COLO829 (cell line): Measurements from ENCODE around the gene JMJD1C.
"Not testable (repeated sequence)": the region's sequence is repeated elsewhere in the genome, so short reads cannot be mapped to it uniquely, and the experiment has no call there.

Source experiments
- DNase-seq: peaks from one replicate; pipeline ENCODE4 v3.0.0; 2012; ENCODE audit warnings: low spot score

The JMJD1C gene

GRCh38 chr10:63465293-63466143 is at the start of gene JMJD1C:
JMJD1C (minus strand) TSS chr10:63465977; CDS start chr10:63465662, 315 bp downstream.
- DNase-seq, result no peak

DNA sequence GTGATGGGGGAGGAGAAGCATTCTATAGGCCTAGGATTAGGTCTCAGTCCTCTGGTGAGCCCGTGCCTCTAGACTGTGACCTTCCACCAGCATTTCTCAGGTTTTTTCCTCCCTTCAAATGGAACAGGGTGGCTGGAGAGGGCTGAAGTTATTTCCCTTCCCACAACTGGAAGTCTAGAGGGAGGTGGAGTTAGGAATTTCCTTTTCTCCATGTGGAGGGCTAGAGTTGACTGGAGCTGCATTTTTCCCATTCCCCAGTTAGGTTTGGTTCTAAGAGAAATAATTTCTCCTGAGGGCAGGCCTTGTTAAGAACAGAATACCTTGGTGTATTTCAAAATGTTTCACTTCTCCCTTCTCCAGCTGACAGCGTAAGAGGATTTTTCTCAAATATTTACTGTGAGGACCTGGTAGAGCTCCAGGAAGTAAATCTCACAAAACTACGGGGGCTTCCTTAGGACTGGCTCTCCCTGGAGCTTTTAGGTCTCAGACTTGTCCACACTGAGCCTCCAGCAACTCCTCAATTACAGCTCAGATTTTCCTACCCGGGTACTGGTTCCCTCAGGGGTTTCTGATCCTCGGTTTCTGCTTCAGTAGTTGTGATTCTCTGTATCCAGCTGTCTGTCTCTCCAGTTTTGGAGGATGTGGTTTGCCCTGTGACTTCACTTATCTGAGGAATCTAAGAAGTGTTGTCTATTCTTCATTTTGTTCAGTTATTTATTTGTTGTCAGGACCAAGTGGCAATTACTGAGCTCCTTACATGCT is 49.4 kb upstream of the JMJD1C start:
- peak; percentile 71 for DNase-seq

- no peak for DNase-seq
Observed at GRCh38 chr10:63506554-63506953, 40.8 kb upstream of the JMJD1C start.

- DNase-seq, result no peak
Observed at GRCh38 chr10:63505562-63505961, 39.8 kb upstream of the JMJD1C start.

- no peak for DNase-seq
Observed at GRCh38 chr10:63504145-63504881, 38.5 kb upstream of the JMJD1C start.

DNA sequence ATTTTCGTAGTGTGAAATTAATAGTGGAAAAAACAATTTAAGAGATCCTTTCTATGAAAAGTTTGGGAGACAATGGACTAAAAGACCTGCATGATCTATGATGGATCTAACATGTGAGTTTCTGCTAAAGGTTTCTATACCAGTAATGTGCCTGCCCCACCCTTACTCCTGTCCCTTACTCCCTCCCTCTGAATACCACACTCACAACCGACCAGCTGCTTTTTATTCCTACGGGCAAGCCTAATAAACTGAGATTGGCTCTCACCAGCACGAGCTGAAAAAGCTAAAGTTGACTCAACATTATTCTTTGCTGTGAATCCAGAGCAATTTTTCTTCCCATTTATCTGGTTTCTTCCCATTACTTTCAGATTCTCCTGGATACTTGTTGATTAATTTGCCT is 37.6 kb upstream of the JMJD1C start:
- DNase-seq, result no peak

- DNase-seq, result no peak
Observed at GRCh38 chr10:63502832-63503231, 37.1 kb upstream of the JMJD1C start.

DNA sequence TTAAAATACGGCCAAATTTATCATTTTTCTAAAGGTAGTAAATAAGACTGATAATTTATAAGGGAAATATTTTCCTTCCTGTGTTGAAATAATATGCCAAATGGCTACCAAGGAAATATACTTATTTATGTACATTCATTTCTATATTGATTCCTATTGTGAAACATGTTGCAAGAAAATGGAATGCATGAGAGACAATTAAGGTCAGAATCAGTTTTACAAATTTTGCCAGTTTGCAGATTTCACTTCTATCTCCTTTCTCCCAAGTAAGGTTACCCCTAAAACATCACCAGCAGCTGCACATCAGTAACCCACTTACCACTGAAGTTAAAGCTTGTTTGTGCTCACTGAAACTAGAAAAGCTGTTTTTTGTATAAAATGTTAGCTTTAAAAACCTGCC is 36.2 kb upstream of the JMJD1C start:
- no peak for DNase-seq

DNA sequence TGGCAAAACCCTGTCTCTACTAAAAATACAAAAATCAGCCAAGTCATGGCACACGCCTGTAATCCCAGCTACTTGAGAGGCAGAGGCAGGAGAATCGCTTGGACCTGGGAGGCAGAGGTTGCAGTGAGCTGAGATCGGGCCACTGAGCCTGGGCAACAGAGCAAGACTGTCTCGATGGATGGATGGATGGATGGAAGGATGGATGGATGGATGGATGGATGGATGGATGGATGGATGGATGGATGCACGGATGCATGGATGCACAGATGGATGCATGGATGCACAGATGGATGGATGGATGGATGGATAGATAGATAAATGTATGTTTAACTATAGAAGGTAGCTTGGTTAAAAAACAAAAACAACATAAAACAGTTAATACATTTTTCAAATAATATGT is 34.8 kb upstream of the JMJD1C start:
- DNase-seq, result not testable (repeated sequence)

DNA sequence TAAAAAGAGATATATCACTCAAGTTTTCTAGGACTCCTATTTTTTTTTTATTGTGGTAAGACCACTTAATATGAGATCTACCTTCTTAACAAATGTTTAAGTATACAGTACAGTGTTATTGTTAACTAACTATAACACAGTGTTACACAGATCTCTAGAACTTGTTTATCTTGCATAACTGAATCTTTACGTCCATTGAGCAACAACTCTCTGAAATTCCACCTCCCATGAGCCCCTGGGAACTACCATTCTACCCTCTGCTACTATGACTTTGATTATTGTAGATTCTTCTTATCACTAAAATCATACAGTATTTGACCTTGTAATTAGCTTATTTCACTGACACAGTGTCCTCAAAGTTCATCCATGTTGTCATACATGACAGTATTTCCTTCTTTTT is 32.9 kb upstream of the JMJD1C start:
- no peak for DNase-seq

DNA sequence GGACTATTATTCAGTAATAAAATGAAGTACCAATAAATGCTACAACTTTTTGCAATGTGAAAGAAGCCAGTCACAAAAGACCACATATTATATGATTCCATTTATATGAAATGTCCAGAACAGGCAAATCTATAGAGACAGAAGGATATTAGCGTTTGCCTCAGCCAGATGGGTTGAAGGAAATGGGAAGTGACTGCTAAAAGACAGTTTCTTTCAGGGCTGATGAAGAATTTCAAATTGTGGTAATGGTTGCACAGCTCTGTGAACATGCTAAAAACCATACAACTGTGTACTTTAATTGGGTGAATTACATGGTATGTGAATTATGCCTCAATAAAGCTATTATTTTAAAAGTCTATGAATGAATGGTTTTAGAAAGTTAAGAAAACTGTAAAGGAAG is 31.5 kb upstream of the JMJD1C start:
- DNase-seq, result no peak

- DNase-seq, result no peak
Observed at GRCh38 chr10:63496561-63496960, 30.8 kb upstream of the JMJD1C start.

GRCh38 chr10:63494951-63495350 is 29.2 kb upstream of the JMJD1C start:
- DNase-seq, result peak; percentile 16

GRCh38 chr10:63493004-63493403 is 27.2 kb upstream of the JMJD1C start:
- DNase-seq, result no peak

DNA sequence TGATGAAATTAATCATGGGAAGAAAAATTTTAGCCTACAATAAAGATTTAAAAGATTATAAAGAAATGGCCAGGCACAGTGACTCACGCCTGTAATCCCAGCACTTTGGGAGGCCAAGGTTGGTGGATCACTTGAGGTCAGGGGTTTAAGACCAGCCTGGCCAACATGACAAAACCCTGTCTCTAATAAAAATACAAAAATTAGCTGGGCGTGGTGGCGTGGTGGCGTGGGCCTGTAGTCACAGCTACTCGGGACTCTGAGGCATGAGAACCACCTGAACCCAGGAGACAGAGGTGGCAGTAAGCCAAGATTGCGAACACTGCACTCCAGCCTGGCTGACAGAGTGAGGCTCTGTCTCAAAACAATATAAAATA is 26.5 kb upstream of the JMJD1C start:
- not testable (repeated sequence) for DNase-seq

DNA sequence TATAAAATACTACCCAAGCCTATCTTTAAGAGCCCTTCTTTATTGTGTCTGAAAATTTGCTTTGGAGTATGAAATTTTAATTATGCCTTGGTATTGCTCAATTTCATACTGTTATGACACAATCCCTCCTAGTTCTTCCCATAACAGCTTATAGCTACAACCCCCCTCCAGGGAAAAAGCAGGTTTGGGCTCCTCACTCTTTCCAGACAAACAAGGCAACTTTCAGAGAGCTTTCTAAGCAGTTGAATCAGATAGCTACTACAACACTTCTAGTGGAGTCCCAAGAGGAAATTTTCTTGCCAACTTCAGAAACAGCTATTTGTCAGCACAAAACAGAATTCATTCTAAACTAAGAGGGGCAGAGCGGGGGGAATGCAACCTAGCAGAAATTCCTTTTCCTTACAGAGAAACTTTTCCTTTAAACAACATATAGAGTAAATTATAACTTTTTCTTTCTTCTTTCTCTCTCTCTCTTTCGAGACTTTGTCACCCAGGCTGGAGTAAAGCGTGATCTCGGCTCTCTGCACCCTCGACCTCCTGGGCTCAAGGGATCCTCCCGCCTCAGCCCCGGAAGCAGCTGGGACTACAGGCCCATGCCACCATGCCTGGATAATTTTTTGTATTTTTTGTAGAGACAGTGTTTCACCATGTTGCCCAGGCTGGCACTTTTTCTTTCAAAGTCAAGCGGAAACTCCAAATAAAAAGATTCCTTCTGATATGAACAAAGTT is 26.0 kb upstream of the JMJD1C start:
- peak; percentile 47 for DNase-seq

- DNase-seq, result no peak
Observed at GRCh38 chr10:63489838-63490237, 24.1 kb upstream of the JMJD1C start.

GRCh38 chr10:63487990-63488389 is 22.2 kb upstream of the JMJD1C start:
- no peak for DNase-seq

DNA sequence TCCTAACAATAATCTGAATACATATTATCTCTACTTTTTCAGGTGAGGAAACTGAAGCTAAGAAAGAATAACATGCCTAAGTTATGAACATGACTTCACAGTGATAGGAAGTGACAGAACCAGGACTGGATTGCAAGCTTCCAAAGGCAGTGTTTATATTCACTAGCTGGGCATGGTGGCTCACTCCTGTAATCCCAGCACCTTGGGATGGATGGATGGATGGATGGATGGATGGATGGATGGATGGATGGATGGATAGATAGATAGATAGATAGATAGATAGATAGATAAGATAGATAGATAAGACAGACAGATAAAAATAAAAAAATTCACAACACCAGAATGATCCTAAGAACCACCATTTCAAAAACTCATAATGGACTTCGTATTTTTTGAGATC is 18.2 kb upstream of the JMJD1C start:
- DNase-seq, result no peak

DNA sequence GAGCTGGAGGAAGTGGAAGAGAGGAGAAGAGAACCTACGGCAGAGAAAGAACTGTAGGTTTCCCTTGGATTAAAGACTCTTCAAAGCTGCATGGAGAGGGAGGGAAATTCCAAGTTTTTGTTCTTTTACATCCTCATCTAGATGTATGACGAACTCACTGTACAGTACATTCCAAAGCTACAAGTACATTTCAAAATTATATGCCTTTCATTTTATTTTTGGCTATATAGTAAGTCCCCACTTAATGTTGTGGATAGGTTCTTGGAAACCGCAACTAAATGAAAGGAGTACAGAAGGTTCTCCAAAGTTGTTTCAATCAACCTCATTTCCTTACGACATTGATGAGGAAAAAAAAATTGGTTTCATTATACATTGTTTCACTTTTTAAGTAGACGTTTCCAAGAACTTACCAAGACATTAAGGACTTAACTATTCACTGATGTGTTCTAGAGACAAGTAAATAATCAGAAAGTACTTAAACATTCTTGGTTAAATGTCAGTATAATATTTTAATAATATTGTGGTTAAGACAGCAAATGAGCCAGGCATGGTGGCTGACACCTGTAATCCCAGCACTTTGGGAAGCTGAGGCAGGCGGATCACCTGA is 16.1 kb upstream of the JMJD1C start:
- no peak for DNase-seq

GRCh38 chr10:63480237-63480636 is 14.5 kb upstream of the JMJD1C start:
- DNase-seq, result no peak

- no peak for DNase-seq
Observed at GRCh38 chr10:63478564-63478963, 12.8 kb upstream of the JMJD1C start.
